H1 (cell line): ENCODE measurements around the gene WNT3A. TPM values are rescaled to one million over a fixed set of nuclear protein-coding genes. Genes with fewer than 3 reads are reported as not detected.

Source experiments
- CTCF ChIA-PET: fragments of 300-600 bp; sonication (Branson Sonifier 250); formaldehyde crosslinking; loops from one replicate; lab custom pipeline; 2021; ENCODE audit not compliant: partially characterized antibody; lab: Charles Lee
- POLR2A ChIA-PET: fragments of 300-600 bp; sonication (Branson Sonifier 250); formaldehyde crosslinking; loops from one replicate; lab custom pipeline; 2021; ENCODE audit warnings: inconsistent platforms; ENCODE audit not compliant: partially characterized antibody; lab: Charles Lee
- DNase-seq, 2 experiments: peaks; one replicate each; pipeline versions ENCODE4 v3.0.0 to v3.0.0-alpha.2; 2010 to 2022; ENCODE audit warnings: low spot score in 2 of 2, low read depth in 1 of 2, mixed read lengths in 1 of 2
- FAIRE-seq: peaks from 2 replicates; lab custom pipeline; 2011; peaks lifted over from hg19 to GRCh38; lab: Jason Lieb, UNC
- H2AFZ ChIP-seq: 2 replicates; pipeline ENCODE4 v1.8.1; 2012; ENCODE audit warnings: low read length, inconsistent platforms
- H2AK5ac ChIP-seq: 2 replicates; pipeline ENCODE4 v1.6.1; 2013; ENCODE audit warnings: low read depth, low read length
- H2BK120ac ChIP-seq: replicated peaks from 2 replicates; pipeline ENCODE3; 2013; ENCODE audit warnings: low read depth, low read length, inconsistent platforms
- H2BK12ac ChIP-seq: 2 replicates; pipeline ENCODE4 v1.6.1; 2013; ENCODE audit warnings: low read depth, low read length
- H2BK15ac ChIP-seq: 2 replicates; pipeline ENCODE4 v1.6.1; 2013; ENCODE audit warnings: low read length
- H2BK20ac ChIP-seq: 2 replicates; pipeline ENCODE4 v1.6.1; 2013; ENCODE audit warnings: low read length
- H2BK5ac ChIP-seq: 2 replicates; pipeline ENCODE4 v1.6.1; 2013; ENCODE audit warnings: low read depth, low read length
- H3K14ac ChIP-seq: 2 replicates; pipeline ENCODE4 v1.6.1; 2013; ENCODE audit warnings: inconsistent platforms; ENCODE audit not compliant: insufficient read length
- H3K18ac ChIP-seq: 2 replicates; pipeline ENCODE4 v1.6.1; 2013; ENCODE audit warnings: low read length; ENCODE audit errors: extremely low read depth
- H3K23ac ChIP-seq: 2 replicates; pipeline ENCODE4 v1.6.1; 2013; ENCODE audit warnings: inconsistent platforms; ENCODE audit not compliant: insufficient read length
- H3K23me2 ChIP-seq: 2 replicates; pipeline ENCODE4 v1.6.1; 2013; ENCODE audit warnings: low read depth, low read length
- H3K27ac ChIP-seq: 2 replicates; pipeline ENCODE4 v1.6.1; 2011; ENCODE audit warnings: low read depth, low read length, inconsistent platforms
- H3K27me3 ChIP-seq, 4 experiments: replicated peaks in 1 of 4; 1 replicate in 1 of 4; 2 replicates in 3 of 4; pipeline versions ENCODE4 v1.6.1 to v1.8.1; 2011 to 2013; ENCODE audit warnings: low read length in 3 of 4, mild to moderate bottlenecking in 3 of 4, inconsistent platforms in 2 of 4, mixed read lengths in 2 of 4, moderate library complexity in 1 of 4; ENCODE audit not compliant: control insufficient read depth in 3 of 4, insufficient read depth in 3 of 4; ENCODE audit errors: extremely low read depth in 1 of 4
- H3K36me3 ChIP-seq, 4 experiments: 2 replicates each; pipeline versions ENCODE4 v1.6.1 to v1.8.1; 2011 to 2013; ENCODE audit warnings: mild to moderate bottlenecking in 4 of 4, low read length in 3 of 4, moderate library complexity in 2 of 4, control low read depth in 1 of 4, inconsistent platforms in 1 of 4; ENCODE audit not compliant: insufficient read depth in 4 of 4, control insufficient read depth in 2 of 4
- H3K4ac ChIP-seq: replicated peaks from 2 replicates; pipeline ENCODE3; 2013; ENCODE audit warnings: low read length, low read depth, mixed read lengths, inconsistent platforms; ENCODE audit not compliant: insufficient read length
- H3K4me1 ChIP-seq, 4 experiments: replicated peaks in 1 of 4; 1 replicate in 1 of 4; 2 replicates in 3 of 4; pipeline versions ENCODE4 v1.6.1 to v1.8.1; 2011 to 2013; ENCODE audit warnings: low read length in 3 of 4, inconsistent platforms in 2 of 4, mixed read lengths in 1 of 4; ENCODE audit not compliant: insufficient read depth in 4 of 4, control insufficient read depth in 3 of 4
- H3K4me2 ChIP-seq, 2 experiments: 2 replicates each; pipeline versions ENCODE4 v1.6.1 to v1.8.1; 2011 to 2013; ENCODE audit warnings: low read depth in 2 of 2, low read length in 2 of 2, control low read depth in 1 of 2, inconsistent platforms in 1 of 2, mild to moderate bottlenecking in 1 of 2; ENCODE audit not compliant: insufficient read depth in 1 of 2
- H3K4me3 ChIP-seq, 4 experiments: fragments of 200-600, 300-600 bp in 1 of 4; sonication (generic), shearing (Covaris generic), sonication (Bioruptor Twin) in 1 of 4; 2 replicates each; pipeline versions ENCODE4 v1.5.1 to v1.8.1; 2011 to 2016; ENCODE audit warnings: low read length in 4 of 4, low read depth in 3 of 4, control low read depth in 2 of 4, inconsistent platforms in 2 of 4, mild to moderate bottlenecking in 2 of 4, mixed read lengths in 1 of 4, moderate library complexity in 1 of 4; ENCODE audit not compliant: insufficient read depth in 2 of 4; ENCODE audit errors: extremely low read depth in 1 of 4
- H3K56ac ChIP-seq: replicated peaks from 2 replicates; pipeline ENCODE3; 2013; ENCODE audit warnings: low read depth, mild to moderate bottlenecking, mixed read lengths, low read length, inconsistent platforms; ENCODE audit not compliant: insufficient read length
- H3K79me1 ChIP-seq: 2 replicates; pipeline ENCODE4 v1.6.1; 2013; ENCODE audit warnings: low read depth, low read length, control low read depth
- H3K79me2 ChIP-seq, 2 experiments: 2 replicates each; pipeline versions ENCODE4 v1.6.1 to v1.8.1; 2012 to 2013; ENCODE audit warnings: low read length in 2 of 2, mild to moderate bottlenecking in 2 of 2, inconsistent platforms in 1 of 2; ENCODE audit not compliant: insufficient read depth in 2 of 2, control insufficient read depth in 1 of 2
- H3K9ac ChIP-seq, 4 experiments: replicated peaks in 1 of 4; 1 replicate in 1 of 4; 2 replicates in 3 of 4; pipeline versions ENCODE4 v1.6.1 to v1.8.1; 2011 to 2013; ENCODE audit warnings: low read depth in 3 of 4, low read length in 3 of 4, control low read depth in 2 of 4, mild to moderate bottlenecking in 2 of 4, moderate library complexity in 2 of 4, inconsistent platforms in 1 of 4; ENCODE audit errors: extremely low read depth in 1 of 4
- H3K9me3 ChIP-seq, 2 experiments: 2 replicates each; pipeline versions ENCODE4 v1.6.1 to v1.8.1; 2012 to 2013; ENCODE audit warnings: mild to moderate bottlenecking in 2 of 2, moderate library complexity in 2 of 2, control low read depth in 1 of 2, inconsistent platforms in 1 of 2, low read depth in 1 of 2, low read length in 1 of 2, mixed read lengths in 1 of 2; ENCODE audit not compliant: insufficient read depth in 2 of 2
- H4K20me1 ChIP-seq, 2 experiments: replicated peaks in 1 of 2; 2 replicates each; pipeline versions ENCODE3 to v1.8.1; 2011 to 2013; ENCODE audit warnings: inconsistent platforms in 2 of 2, low read length in 2 of 2, mild to moderate bottlenecking in 1 of 2; ENCODE audit not compliant: insufficient read depth in 2 of 2, control insufficient read depth in 1 of 2
- H4K5ac ChIP-seq: 2 replicates; pipeline ENCODE4 v1.6.1; 2013; ENCODE audit warnings: low read length, low read depth, mixed read lengths, inconsistent platforms; ENCODE audit not compliant: insufficient read length
- H4K8ac ChIP-seq: 2 replicates; pipeline ENCODE4 v1.8.0; 2013; ENCODE audit warnings: mild to moderate bottlenecking, moderate library complexity, low read length, inconsistent platforms; ENCODE audit not compliant: insufficient read depth; ENCODE audit errors: extremely low read depth
- H4K91ac ChIP-seq: replicated peaks from 2 replicates; pipeline ENCODE3; 2013; ENCODE audit warnings: low read length, mixed read lengths, inconsistent platforms; ENCODE audit not compliant: insufficient read length
- GABPA ChIP-seq: IDR thresholded peaks from 2 replicates; pipeline ENCODE4 v1.6.1; 2011; ENCODE audit warnings: mild to moderate bottlenecking, low read length, moderate library complexity, borderline replicate concordance; ENCODE audit not compliant: insufficient read depth
- SP4 ChIP-seq: IDR thresholded peaks from 2 replicates; pipeline ENCODE4 v1.6.1; 2012; ENCODE audit warnings: low read length, inconsistent platforms
- WGBS, 2 experiments: shearing (Covaris generic) in 1 of 2; methylation state at CpG; one replicate each; pipeline versions ENCODE4 v1.1.6 to v1.1.7; 2013 to 2015; ENCODE audit warnings: low lambda C conversion rate in 2 of 2, mixed read lengths in 2 of 2, inconsistent platforms in 1 of 2, low coverage in 1 of 2, missing lambda C conversion rate in 1 of 2; ENCODE audit not compliant: insufficient replicate concordance in 2 of 2, insufficient coverage in 1 of 2, insufficient read length in 1 of 2; ENCODE audit errors: extremely low coverage in 1 of 2, missing lambda C conversion rate in 1 of 2; 5-methylcytosine and 5-hydroxymethylcytosine counted together
- polyA plus RNA-seq, 7 experiments: library from polyadenylated mRNA; depleted of rRNA in 3 of 7; stranded (reverse) in 5 of 7; unstranded in 2 of 7; fragments of >200 nt in 5 of 7; fragments of 200-250 nt in 2 of 7; gene quantifications; 1 replicate in 5 of 7; 2 replicates in 1 of 7; 4 replicates in 1 of 7; pipeline versions ENCODE4 v1.2.1 to v1.2.3, GENCODE V29; 2011 to 2013; ENCODE audit warnings: missing spikeins in 2 of 7, mixed read lengths in 2 of 7
- total RNA-seq: library from RNA; stranded (reverse); fragmentation: NEBNext Ultra II Directional; extraction: Animal tissue kit (Norgen Biotek cat#: 25700); gene quantifications from 2 replicates; pipeline ENCODE4 v1.2.1, GENCODE V29; 2021

The WNT3A gene
- total and polyA plus RNA-seq, 2 of the 8 experiments (the other 6 are each of a cell fraction or from before 2014, with no cell fraction given) = 0.08 to 0.19 TPM

DNA sequence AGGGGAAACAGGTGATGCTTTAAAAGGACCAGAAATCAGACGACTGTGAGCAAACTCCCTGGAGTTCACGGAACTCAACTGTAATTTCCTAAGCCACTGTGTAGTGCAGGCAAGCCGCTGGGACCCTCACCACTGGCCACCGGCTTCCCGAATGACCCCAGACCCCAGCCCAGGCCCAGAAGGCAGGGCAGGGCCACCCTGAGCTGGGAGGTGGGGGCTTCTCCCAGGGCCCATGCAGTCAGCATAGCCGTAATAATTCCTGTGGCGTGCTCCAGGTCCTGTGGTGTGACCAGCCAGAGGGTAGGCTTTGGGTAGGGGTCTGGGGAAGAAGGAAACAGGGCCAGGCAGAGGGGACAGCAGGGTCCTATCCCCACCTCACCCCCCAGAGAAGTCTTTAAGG lies 72.2 kb downstream of the WNT3A start:
- no peaks in the 10 kb centered on the region for H3K9me3 ChIP-seq
- DNase-seq = no peak
- no peak overlapping the region for H2BK20ac ChIP-seq
- no peak overlapping the region for H4K91ac ChIP-seq
- H2AK5ac ChIP-seq = no peak overlapping the region
- peaks cover 13% of the 10 kb centered on the region for H3K23me2 ChIP-seq
- H3K14ac ChIP-seq = no peak overlapping the region
- CTCF ChIA-PET = interaction anchor here (1.0 to 2.2 kb wide), 3 partner anchors 12 to 73 kb away, joined by 3 to 5 read pairs (median 5); no protein-coding TSS in a partner anchor
- H3K9ac ChIP-seq = no peak overlapping the region
- H2BK12ac ChIP-seq = no peak overlapping the region
- no peak overlapping the region for H3K4me2 ChIP-seq
- no peaks in the 10 kb centered on the region for H3K36me3 ChIP-seq
- no peak overlapping the region for H3K23ac ChIP-seq
- no peak overlapping the region for H3K27ac ChIP-seq
- H3K56ac ChIP-seq = no peak overlapping the region
- H3K4ac ChIP-seq = no peak overlapping the region
- H4K20me1 ChIP-seq = peaks cover 7 to 39% of the 10 kb centered on the region in 2 experiments
- no peak overlapping the region for H4K5ac ChIP-seq
- no peak overlapping the region for H2BK5ac ChIP-seq
- POLR2A ChIA-PET = interaction anchor here (1.3 kb wide), 1 partner anchor 15 kb away, joined by 3 read pairs; no protein-coding TSS in a partner anchor
- no peak overlapping the region for H3K18ac ChIP-seq
- no peak for FAIRE-seq
- peaks cover 12 to 13% of the 10 kb centered on the region in 2 experiments for H3K79me2 ChIP-seq
- peaks cover 6% of the 10 kb centered on the region; the same call in 1 of the 2 replicates for H3K79me1 ChIP-seq
- no peak overlapping the region for H2AFZ ChIP-seq
- H3K27me3 ChIP-seq = peaks cover 7 to 45% (median 43%) of the 10 kb centered on the region in 4 experiments
- no peak overlapping the region; the same call in 1 of the 2 replicates for H4K8ac ChIP-seq
- peak overlapping the region in 1 of 4 experiments; percentile 1; a peak in 1 of 8 replicates for H3K4me3 ChIP-seq
- no peak for TF ChIP-seq GABPA
- no peak for TF ChIP-seq SP4
- TF ChIP-seq, all 59 proteins: peak for 0
- peaks cover 0 to 22% (median 3%) of the 10 kb centered on the region in 4 experiments; a peak in 6 of 7 replicates for H3K4me1 ChIP-seq
- no peak overlapping the region for H2BK120ac ChIP-seq
- WGBS, 2 experiments = 86% methylated on average over 6 of the region's 7 CpGs; no CpG with 5 or more reads in 1 of the 2 experiments
- no peak overlapping the region for H2BK15ac ChIP-seq
